Right lobe of liver (tissue), 6 donors: ENCODE results near the gene GPBP1L1. TPM values are rescaled to one million over a fixed set of nuclear protein-coding genes. Genes with fewer than 3 reads are reported as not detected.

ENCODE experiments used
- ATAC-seq, 4 donors: fragments of 200-7000 bp; cut with Tn5 transposase; one replicate each; pipeline ENCODE4 v1.9.1; 2020; ENCODE audit warnings: mild to moderate bottlenecking in 4 of 4, moderate library complexity in 4 of 4
- DNase-seq, 3 donors: peaks; one replicate each; pipeline ENCODE4 v3.0.0-alpha.2; 2020
- H3K27ac ChIP-seq, 3 donors: fragments of 200-600 bp; one replicate each; pipeline ENCODE4 v1.8.0; 2022
- H3K27me3 ChIP-seq, 2 donors: fragments of 200-600 bp; one replicate each; pipeline ENCODE4 v1.8.0; 2022
- H3K36me3 ChIP-seq, 4 donors: fragments of 200-600 bp; sonication (generic) in 1 of 4; one replicate each; pipeline versions ENCODE4 v1.5.1 to v1.8.0; 2017 to 2022; ENCODE audit warnings: control low read depth in 1 of 4
- H3K4me1 ChIP-seq, 4 donors: fragments of 200-600 bp; sonication (generic) in 1 of 4; one replicate each; pipeline versions ENCODE4 v1.5.1 to v1.8.0; 2017 to 2022; ENCODE audit warnings: control low read depth in 1 of 4
- H3K4me3 ChIP-seq, 3 donors: fragments of 200-600 bp; one replicate each; pipeline ENCODE4 v1.8.0; 2022
- H3K9me3 ChIP-seq, 4 donors: fragments of 200-600 bp; sonication (generic) in 1 of 4; one replicate each; pipeline versions ENCODE4 v1.5.1 to v1.8.0; 2017 to 2022; ENCODE audit warnings: control low read depth in 1 of 4
- POLR2A ChIP-seq: fragments of 450-650 bp; IDR thresholded peaks from one replicate; pipeline ENCODE4 v1.6.1; 2017; ENCODE audit warnings: antibody characterized with exemption, mild to moderate bottlenecking
- WGBS: methylation state at CpG from one replicate; pipeline ENCODE4 v1.1.6; 2018; ENCODE audit warnings: low coverage, low lambda C conversion rate; ENCODE audit not compliant: insufficient coverage; ENCODE audit errors: missing lambda C conversion rate; 5-methylcytosine and 5-hydroxymethylcytosine counted together
- intact Hi-C, 2 donors: fragments of 100-400 bp; cut with DNase I; formaldehyde crosslinking; loops; one replicate each; pipeline versions ENCODE4 v1.11.2 to v1.14.1; 2022
- total RNA-seq, 6 experiments: library from RNA; depleted of rRNA in 2 of 6; stranded (reverse); fragments of >200 nt in 2 of 6; fragmentation: NEBNext Ultra II Directional in 3 of 6; extraction: Animal tissue kit (Norgen Biotek cat#: 25700) in 3 of 6; gene quantifications; one replicate each; pipeline versions ENCODE4 v1.1.0 to v1.2.4, GENCODE V29; 2016 to 2023
- TF ChIP-seq, protein P1 (sequence below), 4 donors: fragments of 200-600 bp in 3 of 4; fragments of 450-650 bp in 1 of 4; IDR thresholded peaks; one replicate each; pipeline versions ENCODE4 v1.5.1 to v1.8.0; 2016 to 2022; ENCODE audit warnings: antibody characterized with exemption in 4 of 4, mild to moderate bottlenecking in 2 of 4
- donor health status: DM: no; HTN: yes; CAD: no.
- donor health status: DM: no; HTN: no; CAD: no.
- donor health status: DM: no; HTN: no; CAD: no.
- donor health status: DM: no; HTN: yes; CAD: no.
- donor health status: DM: no; HTN: yes; CAD: no.

The GPBP1L1 gene
- total RNA-seq, 6 experiments from 2014 or later: 51.2 to 80.0 (median 67.3) TPM

DNA sequence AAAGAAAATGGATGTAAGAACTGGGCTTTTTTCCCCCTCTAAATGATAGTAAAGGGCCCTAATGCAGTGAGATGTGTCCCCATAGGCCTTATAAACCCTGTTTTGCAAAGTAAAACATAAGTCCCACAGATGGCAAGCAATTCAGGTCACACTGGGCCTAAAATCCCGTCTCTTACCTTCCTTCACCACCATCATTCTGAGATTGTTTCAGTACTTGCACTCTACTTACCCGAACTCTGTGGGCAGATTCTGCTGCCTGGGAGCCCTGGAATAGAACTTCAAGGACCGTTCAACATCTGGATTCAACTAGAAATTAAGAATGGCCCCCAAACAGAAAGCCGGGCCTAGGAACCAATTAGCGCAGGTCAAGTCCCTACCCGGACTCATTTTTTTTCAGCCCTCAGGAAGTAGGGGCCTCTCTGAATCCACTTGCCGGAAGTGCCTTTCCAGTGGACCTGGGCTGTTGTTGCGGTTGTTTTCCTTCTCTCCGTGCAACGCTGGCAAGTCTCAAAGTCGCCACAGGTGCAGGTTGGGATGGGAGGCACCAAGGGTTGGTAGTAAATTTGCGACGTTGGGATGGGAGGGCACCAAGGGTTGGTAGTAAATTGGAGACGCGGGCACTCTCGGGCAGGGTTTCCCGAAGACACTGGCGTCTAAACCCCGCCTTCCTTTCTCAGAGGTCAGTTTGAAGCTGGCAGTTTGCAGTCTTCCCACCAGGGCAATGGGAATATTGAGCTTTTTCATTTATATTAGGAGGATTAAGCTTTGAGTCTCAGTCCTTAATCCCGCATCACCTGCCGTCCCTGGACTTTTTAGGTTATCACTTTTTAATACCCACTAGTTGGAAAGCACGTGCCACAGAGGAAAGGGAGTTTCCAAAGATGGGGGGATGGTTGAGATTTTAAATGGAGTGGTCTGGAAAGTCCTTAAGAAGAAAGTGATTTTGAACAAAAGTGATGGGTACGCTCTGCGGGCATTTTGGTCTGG is 1.7 kb upstream of the GPBP1L1 start, which contains the start of gene TMEM69:
TMEM69 (plus strand) TSS at position 428 of the 987 bp plus-strand sequence. CDS start 2,888 bp downstream, outside the sequence.
- under 1% methylated on average over 19 of the region's 24 CpGs for WGBS

DNA sequence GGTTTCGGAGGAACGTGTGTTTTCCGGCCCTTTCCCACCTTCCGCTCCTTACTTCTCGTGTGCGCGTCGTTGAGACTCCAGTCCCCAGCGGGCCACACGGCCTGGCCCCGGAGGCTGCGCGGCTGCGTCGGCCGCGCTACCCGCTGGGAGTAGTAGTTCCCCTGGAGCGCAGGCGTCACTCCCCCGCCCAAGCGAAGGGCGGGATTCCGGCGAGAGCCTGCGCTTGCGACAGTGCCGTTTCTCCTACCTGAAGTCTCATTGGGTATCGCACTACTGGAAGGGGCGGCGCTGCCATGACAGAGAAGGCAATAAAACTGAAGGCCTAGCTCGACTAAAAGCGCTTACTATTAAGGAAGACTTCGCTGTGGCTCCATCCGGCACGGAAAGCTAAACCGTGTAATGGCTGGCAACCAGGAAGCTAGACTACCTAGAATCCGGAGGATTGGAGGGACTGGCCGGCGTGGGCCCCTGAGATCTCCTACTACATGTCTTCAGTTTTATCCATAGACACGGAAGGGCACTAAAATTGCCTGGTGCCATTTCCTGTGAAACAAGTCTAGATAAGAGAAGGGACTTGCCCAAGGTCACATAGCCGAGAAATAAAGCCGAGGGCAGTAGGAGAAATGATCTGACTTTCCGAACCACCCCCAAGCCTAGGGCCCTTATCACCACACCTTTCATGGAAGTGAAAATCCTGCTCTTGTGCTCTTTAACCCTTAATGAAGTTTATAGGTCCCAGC is 851 bp upstream of the GPBP1L1 start:
- Histone ChIP-seq H3K36me3 (peaks cover 0 to 3% (median 1%) of the 10 kb centered on the region in 4 donors), H3K4me3 (peak overlapping the region; percentile 60 to 90 (median 86)), H3K27ac (peak overlapping the region; percentile 89 to 96 (median 93)), H3K9me3 (no peaks in the 10 kb centered on the region), H3K27me3 (no peaks in the 10 kb centered on the region), H3K4me1 (peaks cover 0 to 17% (median 7%) of the 10 kb centered on the region in 4 donors)
- DNase-seq (peak; percentile 98 to 99 (median 99)), ATAC-seq (peak; percentile 87 to 95 (median 88))
- under 1% methylated on average over 37 of the region's 44 CpGs for WGBS
- TF ChIP-seq, protein P1, sequence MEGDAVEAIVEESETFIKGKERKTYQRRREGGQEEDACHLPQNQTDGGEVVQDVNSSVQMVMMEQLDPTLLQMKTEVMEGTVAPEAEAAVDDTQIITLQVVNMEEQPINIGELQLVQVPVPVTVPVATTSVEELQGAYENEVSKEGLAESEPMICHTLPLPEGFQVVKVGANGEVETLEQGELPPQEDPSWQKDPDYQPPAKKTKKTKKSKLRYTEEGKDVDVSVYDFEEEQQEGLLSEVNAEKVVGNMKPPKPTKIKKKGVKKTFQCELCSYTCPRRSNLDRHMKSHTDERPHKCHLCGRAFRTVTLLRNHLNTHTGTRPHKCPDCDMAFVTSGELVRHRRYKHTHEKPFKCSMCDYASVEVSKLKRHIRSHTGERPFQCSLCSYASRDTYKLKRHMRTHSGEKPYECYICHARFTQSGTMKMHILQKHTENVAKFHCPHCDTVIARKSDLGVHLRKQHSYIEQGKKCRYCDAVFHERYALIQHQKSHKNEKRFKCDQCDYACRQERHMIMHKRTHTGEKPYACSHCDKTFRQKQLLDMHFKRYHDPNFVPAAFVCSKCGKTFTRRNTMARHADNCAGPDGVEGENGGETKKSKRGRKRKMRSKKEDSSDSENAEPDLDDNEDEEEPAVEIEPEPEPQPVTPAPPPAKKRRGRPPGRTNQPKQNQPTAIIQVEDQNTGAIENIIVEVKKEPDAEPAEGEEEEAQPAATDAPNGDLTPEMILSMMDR (IDR thresholded peaks at IDR 0.05): no peak
- TF ChIP-seq POLR2A: peak; percentile 96
- intact Hi-C loops: loop anchor here in 1 of 2 donors (5.0 kb wide), 1 partner anchor 115 kb away; the partner anchor contains the start of gene MAST2

More for the DNA sequence above, 1.7 kb upstream of the GPBP1L1 start, which contains the start of gene TMEM69:
- DNase-seq (peak; percentile 51 to 79 (median 68)), ATAC-seq (peak; percentile 37 to 52 (median 44))
- Histone ChIP-seq H3K4me1 (peaks cover 0 to 10% (median 5%) of the 10 kb centered on the region in 4 donors), H3K36me3 (peaks cover 0 to 7% (median 4%) of the 10 kb centered on the region in 4 donors), H3K27ac (peak within 1 kb of the TSS; percentile 89 to 96 (median 93)), H3K9me3 (no peaks in the 10 kb centered on the region), H3K27me3 (no peaks in the 10 kb centered on the region), H3K4me3 (peak within 1 kb of the TSS; percentile 60 to 90 (median 86))
- intact Hi-C loops: loop anchor here in 1 of 2 donors (5.0 kb wide), 1 partner anchor 114 kb away; the partner anchor contains the start of gene MAST2
- TF ChIP-seq, protein P1 (IDR thresholded peaks at IDR 0.05): peak in 1 of 4 donors; percentile 17
- TF ChIP-seq POLR2A: no peak

DNA sequence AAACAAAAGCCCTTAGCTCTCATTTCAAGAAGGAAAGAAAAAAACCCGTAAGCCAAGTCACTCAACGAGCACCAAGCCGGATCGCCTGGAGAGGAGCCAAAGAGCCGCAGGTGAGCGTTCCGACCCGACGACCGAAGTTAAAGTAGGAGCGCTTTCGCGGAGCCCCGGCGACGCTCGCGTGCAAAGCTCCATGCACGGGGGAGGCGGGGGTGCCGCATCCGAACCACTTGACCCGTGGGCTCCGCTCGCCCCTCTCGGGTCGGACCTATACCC is 382 bp downstream of the GPBP1L1 start:
- intact Hi-C loops: loop anchor here in 1 of 2 donors (5.0 kb wide), 1 partner anchor 116 kb away; the partner anchor contains the start of gene MAST2
- peak overlapping the region; percentile 89 to 96 (median 93) for H3K27ac ChIP-seq
- H3K9me3 ChIP-seq: no peaks in the 10 kb centered on the region
- peaks cover 0 to 2% (median 0%) of the 10 kb centered on the region in 4 donors for H3K36me3 ChIP-seq
- H3K27me3 ChIP-seq: no peaks in the 10 kb centered on the region
- ATAC-seq (peak; percentile 4 to 25 (median 22)), DNase-seq (peak; percentile 84 to 88 (median 86))
- WGBS: 2% methylated on average over 19 of the region's 27 CpGs
- TF ChIP-seq POLR2A: no peak
- TF ChIP-seq, protein P1 (IDR thresholded peaks at IDR 0.05): no peak
- peak overlapping the region; percentile 60 to 90 (median 86) for H3K4me3 ChIP-seq
- H3K4me1 ChIP-seq: peaks cover 0 to 29% (median 11%) of the 10 kb centered on the region in 4 donors
